MCF 10A (cell line): ENCODE results near the gene SCART1. TPM values are rescaled to one million over a fixed set of nuclear protein-coding genes. Genes with fewer than 3 reads are reported as not detected.

ENCODE experiments used
- BruUV-seq: library from RNA; stranded (reverse); fragments of 400-500 nt; replicated peaks from 2 replicates; lab custom pipeline; 2021; lab: Mats Ljungman, UMichigan
- CTCF ChIA-PET: fragments of 300-600 bp; sonication (Branson Sonifier 250); formaldehyde crosslinking; extraction: SDS; loops from one replicate; lab custom pipeline; 2021; ENCODE audit warnings: antibody characterized with exemption, inconsistent platforms; lab: Yijun Ruan, JAX
- POLR2A ChIA-PET: fragments of 300-600, 350-650 bp; sonication (Branson Sonifier 250); formaldehyde crosslinking; extraction: SDS; loops from one replicate; lab custom pipeline; 2020; ENCODE audit warnings: antibody characterized with exemption, inconsistent platforms; lab: Yijun Ruan, JAX
- DNase-seq: peaks from one replicate; pipeline ENCODE4 v3.0.0-alpha.2; 2018; ENCODE audit not compliant: unreplicated experiment
- H3K27ac Mint-ChIP-seq: one replicate; pipeline ENCODE4 v1.8.0; 2022; ENCODE audit warnings: mild to moderate bottlenecking, low read depth, mixed read lengths; ENCODE audit not compliant: unreplicated experiment
- H3K27me3 Mint-ChIP-seq: one replicate; pipeline ENCODE4 v1.8.0; 2022; ENCODE audit warnings: mixed read lengths; ENCODE audit not compliant: insufficient read depth, unreplicated experiment
- H3K36me3 Mint-ChIP-seq: one replicate; pipeline ENCODE4 v1.8.0; 2022; ENCODE audit warnings: mild to moderate bottlenecking, moderate library complexity, mixed read lengths; ENCODE audit not compliant: insufficient read depth, unreplicated experiment
- H3K4me1 Mint-ChIP-seq: one replicate; pipeline ENCODE4 v1.8.0; 2022; ENCODE audit warnings: mixed read lengths; ENCODE audit not compliant: insufficient read depth, unreplicated experiment
- H3K4me3 Mint-ChIP-seq: one replicate; pipeline ENCODE4 v1.8.0; 2022; ENCODE audit warnings: mild to moderate bottlenecking, moderate library complexity, mixed read lengths; ENCODE audit not compliant: unreplicated experiment
- H3K9me3 Mint-ChIP-seq: one replicate; pipeline ENCODE4 v1.8.0; 2022; ENCODE audit warnings: mixed read lengths; ENCODE audit not compliant: unreplicated experiment
- CTCF ChIP-seq: fragments of 200-600 bp; IDR thresholded peaks from one replicate; pipeline ENCODE4 v1.8.0; 2022; ENCODE audit warnings: antibody characterized with exemption, mild to moderate bottlenecking; ENCODE audit not compliant: unreplicated experiment
- intact Hi-C: fragments of 100-400 bp; cut with micrococcal nuclease; formaldehyde crosslinking; loops from 2 replicates; pipeline ENCODE4 v1.14.1; 2022
- total RNA-seq: library from RNA; stranded (reverse); gene quantifications from 2 replicates; pipeline ENCODE4 v1.2.3, GENCODE V29; 2022

Gene SCART1
- total RNA-seq, 1 experiment from 2014 or later: 0.93 TPM

DNA sequence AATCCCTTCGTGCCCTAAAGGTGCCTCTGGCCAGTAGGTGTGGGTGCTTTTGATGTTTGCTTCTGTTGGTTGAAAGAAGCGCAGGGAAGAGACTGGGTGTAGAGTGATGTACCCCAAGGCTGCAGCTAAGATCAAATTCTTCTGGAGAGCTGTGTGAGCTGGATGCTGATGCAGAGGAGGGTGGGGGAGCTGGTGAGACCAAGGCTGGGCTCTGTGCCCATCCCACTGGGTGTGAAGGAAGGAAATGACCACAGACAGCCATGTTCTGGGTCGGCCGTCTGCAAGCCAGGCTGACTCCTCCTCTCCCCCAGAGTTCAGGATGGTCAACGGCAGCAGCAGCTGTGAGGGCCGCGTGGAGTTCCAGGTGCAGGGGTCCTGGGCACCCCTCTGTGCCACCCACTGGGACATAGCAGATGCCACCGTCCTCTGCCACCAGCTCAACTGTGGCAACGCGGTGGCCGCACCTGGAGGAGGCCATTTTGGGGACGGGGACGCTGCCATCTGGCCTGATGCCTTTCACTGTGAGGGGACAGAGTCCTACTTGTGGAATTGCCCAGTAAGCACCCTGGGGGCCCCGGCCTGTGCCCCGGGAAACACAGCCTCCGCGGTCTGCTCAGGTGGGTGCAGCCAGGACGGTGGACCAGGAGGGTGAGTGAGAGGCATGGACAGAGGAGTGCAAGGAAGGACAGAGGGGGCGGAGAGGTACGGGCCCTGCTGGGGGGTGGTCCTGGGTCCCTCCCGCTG, 5.1 kb downstream of the SCART1 start:
- no peak for TF ChIP-seq CTCF
- BruUV-seq: no TSS peak
- Mint-ChIP-seq H3K27ac (no peak overlapping the region), H3K4me3 (no peak overlapping the region), H3K36me3 (no peaks in the 10 kb centered on the region), H3K4me1 (no peaks in the 10 kb centered on the region), H3K27me3 (no peaks in the 10 kb centered on the region), H3K9me3 (no peaks in the 10 kb centered on the region)
- DNase-seq: no peak
- CTCF ChIA-PET: no interaction called here
- intact Hi-C loops: no loop called here
- POLR2A ChIA-PET: no interaction called here

- H3K4me3 Mint-ChIP-seq: no peak overlapping the region
- ChIA-PET POLR2A (no interaction called here), CTCF (interaction anchor here (1.4 kb wide), 1 partner anchor 154 kb away, joined by 4 read pairs; no protein-coding TSS in a partner anchor)
- H3K27me3 Mint-ChIP-seq: no peaks in the 10 kb centered on the region
- no peak for DNase-seq
- H3K9me3 Mint-ChIP-seq: no peaks in the 10 kb centered on the region
- H3K36me3 Mint-ChIP-seq: no peaks in the 10 kb centered on the region
- no peak for TF ChIP-seq CTCF
- H3K4me1 Mint-ChIP-seq: no peaks in the 10 kb centered on the region
- BruUV-seq: no TSS peak
- intact Hi-C loops: no loop called here
- no peak overlapping the region for H3K27ac Mint-ChIP-seq
Measured at GRCh38 chr10:133459454-133460207, 5.9 kb downstream of the SCART1 start.

GRCh38 chr10:133460208-133460769, 6.5 kb downstream of the SCART1 start:
- POLR2A ChIA-PET: no interaction called here
- no peaks in the 10 kb centered on the region for H3K36me3 Mint-ChIP-seq
- no peak overlapping the region for H3K4me3 Mint-ChIP-seq
- CTCF ChIA-PET: interaction anchor here (1.4 kb wide), 1 partner anchor 154 kb away, joined by 4 read pairs; no protein-coding TSS in a partner anchor
- no peaks in the 10 kb centered on the region for H3K9me3 Mint-ChIP-seq
- BruUV-seq: no TSS peak
- no peaks in the 10 kb centered on the region for H3K27me3 Mint-ChIP-seq
- no peak for DNase-seq
- H3K27ac Mint-ChIP-seq: no peak overlapping the region
- TF ChIP-seq CTCF: no peak
- intact Hi-C loops: no loop called here
- H3K4me1 Mint-ChIP-seq: no peaks in the 10 kb centered on the region

- Mint-ChIP-seq H3K27me3 (no peaks in the 10 kb centered on the region), H3K4me1 (no peaks in the 10 kb centered on the region), H3K36me3 (no peaks in the 10 kb centered on the region), H3K4me3 (no peak overlapping the region), H3K27ac (no peak overlapping the region), H3K9me3 (no peaks in the 10 kb centered on the region)
- intact Hi-C loops: no loop called here
- DNase-seq: no peak
- BruUV-seq: no TSS peak
- POLR2A ChIA-PET: no interaction called here
- CTCF ChIA-PET: interaction anchor here (1.4 kb wide), 1 partner anchor 153 kb away, joined by 4 read pairs; no protein-coding TSS in a partner anchor
- TF ChIP-seq CTCF: no peak
Measured at GRCh38 chr10:133461027-133461426, 7.3 kb downstream of the SCART1 start.
